GM12875 (cell line): ENCODE data around the gene NKAIN2.

Source experiments
- H3K4me3 ChIP-seq: one replicate; pipeline ENCODE4 v1.5.1; 2011; ENCODE audit warnings: low read depth, low read length, control low read depth
- CTCF ChIP-seq: IDR thresholded peaks from 2 replicates; pipeline ENCODE4 v1.5.1; 2011; ENCODE audit warnings: low read depth, mild to moderate bottlenecking, control low read depth, inconsistent platforms, low read length, moderate library complexity, borderline replicate concordance; ENCODE audit not compliant: insufficient read depth

Gene NKAIN2

GRCh38 chr6:124470803-124471202 lies 667.1 kb downstream of the NKAIN2 start:
- TF ChIP-seq CTCF, result no peak
- no peak overlapping the region for H3K4me3 ChIP-seq

GRCh38 chr6:124475176-124475575 lies 671.5 kb downstream of the NKAIN2 start:
- H3K4me3 ChIP-seq, result no peak overlapping the region
- no peak for TF ChIP-seq CTCF

DNA sequence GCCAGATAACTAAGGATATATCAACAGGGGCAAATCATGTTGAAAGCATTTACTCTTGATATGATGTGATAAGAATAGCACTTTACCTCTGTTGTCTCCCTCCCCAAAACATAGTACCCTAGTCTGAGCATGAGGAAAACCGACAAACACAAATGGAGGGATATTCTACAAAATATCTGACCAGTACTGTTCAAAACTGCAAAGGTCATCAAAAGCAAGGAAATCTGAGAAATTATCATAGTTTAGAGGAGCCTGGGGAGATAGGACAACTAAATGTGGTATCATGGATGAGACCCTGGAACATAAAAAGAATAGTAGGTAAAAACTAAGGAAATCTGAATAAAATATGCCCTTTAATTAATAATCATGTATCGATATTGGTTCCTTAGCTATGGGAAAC lies 675.2 kb downstream of the NKAIN2 start:
- TF ChIP-seq CTCF, result no peak
- no peak overlapping the region for H3K4me3 ChIP-seq

- TF ChIP-seq CTCF, result no peak
Observed at GRCh38 chr6:124479991-124480430, 676.3 kb downstream of the NKAIN2 start.

DNA sequence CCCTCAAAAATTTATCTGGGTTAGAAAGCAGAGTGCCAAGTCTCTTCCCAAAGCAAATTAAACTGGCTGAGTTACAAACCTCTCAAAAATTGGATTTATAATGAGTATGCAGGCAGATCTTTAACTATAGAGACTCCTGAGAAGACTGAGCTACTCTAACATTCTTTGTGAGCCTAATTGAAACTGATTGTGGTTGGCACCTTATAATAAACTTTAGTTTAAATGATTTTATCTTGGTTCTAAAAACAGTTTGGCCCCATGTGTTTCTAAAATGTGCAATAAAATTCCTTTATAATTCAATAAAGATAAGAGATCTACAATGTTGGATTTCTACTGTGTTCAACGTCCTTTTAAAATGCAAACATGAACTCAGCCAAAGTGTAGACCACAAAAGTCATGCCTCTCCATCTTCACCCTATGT lies 678.4 kb downstream of the NKAIN2 start:
- TF ChIP-seq CTCF, result no peak
- H3K4me3 ChIP-seq, result no peak overlapping the region

More at GRCh38 chr6:124479991-124480430, 676.3 kb downstream of the NKAIN2 start:
- no peak overlapping the region for H3K4me3 ChIP-seq

- no peak for TF ChIP-seq CTCF
- H3K4me3 ChIP-seq, result no peak overlapping the region
Observed at GRCh38 chr6:124487623-124488431, 684.2 kb downstream of the NKAIN2 start.

- H3K4me3 ChIP-seq, result no peak overlapping the region
- no peak for TF ChIP-seq CTCF
Observed at GRCh38 chr6:124490122-124490521, 686.5 kb downstream of the NKAIN2 start.
